GM12874 (cell line): Measurements from ENCODE around the gene KBTBD7.

Experiments used
- CTCF ChIP-seq: IDR thresholded peaks from 2 replicates; pipeline ENCODE4 v1.5.1; 2011; ENCODE audit warnings: low read depth, mild to moderate bottlenecking, control low read depth, low read length, moderate library complexity; ENCODE audit not compliant: insufficient read depth

KBTBD7 gene

GRCh38 chr13:41212881-41213280 is 18.5 kb upstream of the KBTBD7 start:
- TF ChIP-seq CTCF, result no peak

DNA sequence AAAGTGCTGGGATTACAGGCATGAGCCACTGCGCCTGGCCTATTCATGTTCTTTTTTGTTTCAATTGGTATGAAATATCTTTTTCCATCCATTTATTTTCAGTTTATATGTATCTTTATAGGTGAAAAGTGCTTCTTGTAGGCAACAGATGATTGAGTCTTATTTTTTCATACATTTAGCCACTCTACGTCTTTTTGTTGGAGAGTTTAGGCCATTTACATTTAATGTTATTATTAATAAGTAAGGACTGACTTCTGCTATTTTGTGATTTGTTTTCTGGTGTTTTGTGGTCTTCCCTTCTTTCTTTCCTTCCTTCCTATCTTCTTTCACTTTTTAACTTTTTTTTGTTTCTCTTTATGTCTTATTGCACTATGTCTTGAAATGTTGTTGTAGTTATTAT is 16.7 kb upstream of the KBTBD7 start:
- TF ChIP-seq CTCF, result no peak

- TF ChIP-seq CTCF, result no peak
Observed at GRCh38 chr13:41206467-41206866, 12.1 kb upstream of the KBTBD7 start.

DNA sequence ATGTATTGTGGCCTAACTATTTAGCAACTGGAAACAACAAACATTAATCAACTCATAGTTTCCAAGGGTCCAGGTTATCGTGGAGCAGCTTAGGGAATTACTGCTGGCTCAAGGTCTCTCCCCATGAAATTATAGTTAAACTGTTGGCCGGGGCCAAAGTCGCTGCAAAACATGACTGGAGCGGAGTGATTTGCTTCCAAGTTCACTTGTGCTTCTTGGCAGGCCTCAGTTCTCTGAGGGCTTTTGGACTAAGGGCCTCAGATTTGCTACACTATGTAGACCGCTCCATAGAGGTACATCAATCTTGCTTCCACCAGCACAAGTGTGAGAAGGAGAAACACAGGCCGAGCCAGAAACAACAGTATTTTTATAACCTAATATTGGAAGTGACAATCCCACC is 9.4 kb upstream of the KBTBD7 start:
- no peak for TF ChIP-seq CTCF

DNA sequence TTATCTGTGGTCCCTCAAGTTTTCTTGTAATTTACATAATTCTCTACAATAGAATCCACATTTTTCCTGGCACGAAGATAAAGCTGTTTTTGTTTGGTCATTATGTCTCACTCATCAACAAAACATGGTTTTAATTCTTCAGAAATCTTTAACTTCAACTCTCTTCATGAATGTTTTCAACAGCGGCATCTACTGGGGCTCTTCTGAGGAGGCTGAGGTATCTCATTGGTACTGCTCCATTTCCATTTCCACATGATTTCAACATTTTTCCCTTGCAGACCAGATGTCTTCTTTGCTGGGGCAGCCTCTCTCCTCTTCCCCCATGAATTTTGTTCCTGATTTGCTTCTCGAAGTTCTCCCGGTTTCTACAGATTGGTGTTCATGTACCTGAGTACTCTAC is 5.8 kb upstream of the KBTBD7 start:
- no peak for TF ChIP-seq CTCF

DNA sequence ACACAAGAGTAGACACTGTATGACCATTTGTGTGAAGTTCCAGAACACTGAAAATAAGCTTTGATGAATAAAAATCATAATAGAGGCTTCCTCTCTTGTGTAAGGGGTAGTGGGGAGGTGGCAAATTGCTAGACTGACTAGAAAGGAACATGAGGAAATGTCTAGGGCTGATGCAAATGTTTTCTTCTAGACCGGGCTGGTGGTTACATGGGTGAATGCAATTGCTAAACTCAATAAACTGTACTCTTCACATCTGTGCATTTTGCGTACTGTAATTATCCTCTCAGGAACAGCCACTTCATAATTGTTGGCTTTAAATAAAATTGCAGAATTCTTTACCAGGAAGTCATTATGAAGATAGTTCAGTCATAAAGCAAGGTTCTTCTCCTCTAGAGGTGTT is 5.2 kb upstream of the KBTBD7 start:
- no peak for TF ChIP-seq CTCF

DNA sequence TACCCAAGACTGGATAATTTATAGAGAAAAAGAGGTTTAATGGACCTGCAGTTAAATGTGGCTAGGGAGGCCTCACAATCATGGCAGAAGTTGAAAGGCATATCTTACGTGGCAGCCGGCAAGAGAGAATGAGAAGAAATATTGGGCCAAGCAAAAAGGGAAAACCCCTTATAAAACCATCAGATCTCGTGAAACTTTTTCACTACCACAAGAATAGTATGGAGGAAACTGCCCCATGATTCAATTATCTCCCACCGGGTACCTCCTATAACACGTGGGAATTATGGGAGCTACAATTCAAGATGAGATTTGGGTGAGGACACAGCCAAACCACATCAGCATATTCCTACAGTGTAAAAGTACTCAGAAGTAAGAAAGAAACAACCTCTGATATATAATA is 4.7 kb upstream of the KBTBD7 start:
- TF ChIP-seq CTCF, result no peak

GRCh38 chr13:41196620-41197019 is 2.3 kb upstream of the KBTBD7 start:
- TF ChIP-seq CTCF, result no peak
